ENCODE results near the gene MACROD2. TPM values are rescaled to one million over a fixed set of nuclear protein-coding genes. Genes with fewer than 3 reads are reported as not detected.

The MACROD2 gene
- total RNA-seq, 1 experiment from 2014 or later: 3.1 TPM

DNA sequence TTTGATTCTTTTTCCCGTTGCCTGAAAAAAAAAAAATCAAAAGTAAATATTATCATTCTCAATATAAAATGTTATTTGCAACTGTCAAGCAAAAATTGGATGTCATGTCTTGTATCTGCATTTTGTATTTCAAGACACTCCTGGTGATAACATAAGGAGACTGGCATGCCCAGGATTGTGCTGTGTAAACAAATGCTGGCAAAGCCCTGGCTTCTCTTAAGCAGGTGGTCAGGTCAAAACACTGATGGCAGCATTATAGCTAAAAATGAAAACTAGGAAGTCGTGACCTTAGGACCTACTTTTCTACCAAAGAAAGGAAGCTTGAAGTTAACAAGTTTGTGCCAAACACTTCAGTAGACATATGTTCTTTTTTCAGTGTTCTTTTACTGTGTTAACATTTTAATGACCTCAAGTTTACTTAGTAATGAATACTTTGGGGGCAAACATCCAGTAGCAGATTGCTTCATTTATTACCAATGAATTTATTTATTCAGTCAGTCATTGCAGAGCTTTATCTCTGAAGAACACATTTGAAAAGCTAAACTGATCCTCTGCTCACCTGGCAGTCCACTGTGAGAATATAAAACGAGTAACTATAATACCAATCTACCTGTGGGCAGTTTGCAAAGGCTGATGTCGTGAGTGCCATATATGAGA, 585.2 kb downstream of the MACROD2 start:
- no TSS peak for BruUV-seq (replicated peaks)
- H3K27ac Mint-ChIP-seq (ENCODE audit: low read depth, unreplicated experiment): no peak overlapping the region
- ChIA-PET CTCF (no interaction called here), POLR2A (no interaction called here)
- no peak for DNase-seq (ENCODE audit: unreplicated experiment)
- no peaks in the 10 kb centered on the region for H3K9me3 Mint-ChIP-seq (ENCODE audit: unreplicated experiment)
- no peak for TF ChIP-seq CTCF (IDR thresholded peaks at IDR 0.05; ENCODE audit: unreplicated experiment)
- H3K4me3 Mint-ChIP-seq (ENCODE audit: unreplicated experiment): no peak overlapping the region
- peaks cover 17% of the 10 kb centered on the region for H3K4me1 Mint-ChIP-seq (ENCODE audit: insufficient read depth, unreplicated experiment)
- intact Hi-C loops (cut with micrococcal nuclease): no loop called here
- H3K36me3 Mint-ChIP-seq (ENCODE audit: insufficient read depth, unreplicated experiment): no peaks in the 10 kb centered on the region
- H3K27me3 Mint-ChIP-seq (ENCODE audit: insufficient read depth, unreplicated experiment): no peaks in the 10 kb centered on the region

- no peaks in the 10 kb centered on the region for H3K9me3 Mint-ChIP-seq (ENCODE audit: unreplicated experiment)
- no peak for DNase-seq (ENCODE audit: unreplicated experiment)
- H3K36me3 Mint-ChIP-seq (ENCODE audit: insufficient read depth, unreplicated experiment): no peaks in the 10 kb centered on the region
- H3K27ac Mint-ChIP-seq (ENCODE audit: low read depth, unreplicated experiment): peak overlapping the region; percentile 61
- no peak overlapping the region for H3K4me3 Mint-ChIP-seq (ENCODE audit: unreplicated experiment)
- intact Hi-C loops (cut with micrococcal nuclease): no loop called here
- H3K4me1 Mint-ChIP-seq (ENCODE audit: insufficient read depth, unreplicated experiment): peaks cover 17% of the 10 kb centered on the region
- TF ChIP-seq CTCF (IDR thresholded peaks at IDR 0.05; ENCODE audit: unreplicated experiment): no peak
- no TSS peak for BruUV-seq (replicated peaks)
- ChIA-PET CTCF (no interaction called here), POLR2A (interaction anchor here (0.6 kb wide), 1 partner anchor 26 kb away, joined by 4 read pairs; no protein-coding TSS in a partner anchor)
- H3K27me3 Mint-ChIP-seq (ENCODE audit: insufficient read depth, unreplicated experiment): no peaks in the 10 kb centered on the region
These were observed 586.4 kb downstream of the MACROD2 start for GRCh38 chr20:14581731-14582130.

DNA sequence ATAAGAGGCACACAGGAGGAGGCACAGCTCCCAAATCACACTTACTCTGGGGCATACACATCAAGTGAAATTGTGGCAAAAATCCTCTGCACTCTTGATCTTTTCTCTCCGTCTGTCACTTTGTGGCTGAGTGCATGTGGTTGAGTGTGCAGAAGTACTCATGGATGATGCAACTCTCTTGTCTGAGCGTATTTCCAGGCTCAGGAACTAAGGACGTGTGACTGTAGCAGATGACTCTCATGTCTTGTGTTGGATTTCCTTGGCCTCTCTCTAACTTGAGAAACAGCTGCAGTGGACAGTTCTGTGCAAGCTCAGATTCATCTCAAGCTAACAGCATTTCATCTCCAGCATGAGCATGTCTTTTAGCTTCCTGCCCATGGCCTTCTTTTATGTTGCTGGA, 587.5 kb downstream of the MACROD2 start:
- no TSS peak for BruUV-seq (replicated peaks)
- H3K27me3 Mint-ChIP-seq (ENCODE audit: insufficient read depth, unreplicated experiment): no peaks in the 10 kb centered on the region

DNA sequence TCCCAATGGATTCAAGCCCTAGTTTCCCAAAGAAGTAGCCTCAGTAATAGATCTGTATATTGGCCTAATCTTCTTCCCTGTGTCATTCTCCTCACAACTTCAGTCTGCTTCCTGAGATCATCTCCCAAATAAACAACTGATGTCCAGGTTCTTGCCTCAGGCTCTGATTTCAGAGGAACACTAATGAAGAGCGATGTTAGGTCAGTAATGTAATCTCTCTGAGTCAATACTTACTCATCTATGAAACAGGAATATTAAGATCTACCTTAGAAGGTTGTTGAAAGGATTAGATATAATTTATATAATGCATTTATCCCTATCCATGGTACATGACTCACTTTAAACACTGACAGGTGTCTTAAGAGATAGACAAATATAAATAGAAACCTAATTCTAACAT, 588.1 kb downstream of the MACROD2 start:
- H3K4me1 Mint-ChIP-seq (ENCODE audit: insufficient read depth, unreplicated experiment): peaks cover 17% of the 10 kb centered on the region
- POLR2A ChIA-PET: interaction anchor here (0.8 to 1.1 kb wide), 2 partner anchors 246 to 1898 kb away, joined by 3 read pairs; partner anchors contain the start of gene FLRT3
- CTCF ChIA-PET: interaction anchor here (0.7 to 1.4 kb wide), 2 partner anchors 246 to 376 kb away, joined by 3 to 4 read pairs; partner anchors contain the start of gene FLRT3
- peak; percentile 76 for DNase-seq (ENCODE audit: unreplicated experiment)
- no peaks in the 10 kb centered on the region for H3K27me3 Mint-ChIP-seq (ENCODE audit: insufficient read depth, unreplicated experiment)
- TF ChIP-seq CTCF (IDR thresholded peaks at IDR 0.05; ENCODE audit: unreplicated experiment): no peak
- H3K9me3 Mint-ChIP-seq (ENCODE audit: unreplicated experiment): no peaks in the 10 kb centered on the region
- peak overlapping the region; percentile 55 for H3K27ac Mint-ChIP-seq (ENCODE audit: low read depth, unreplicated experiment)
- H3K4me3 Mint-ChIP-seq (ENCODE audit: unreplicated experiment): no peak overlapping the region
- intact Hi-C loops (cut with micrococcal nuclease): no loop called here
- BruUV-seq (replicated peaks): no TSS peak
- no peaks in the 10 kb centered on the region for H3K36me3 Mint-ChIP-seq (ENCODE audit: insufficient read depth, unreplicated experiment)

More for the DNA sequence above, 587.5 kb downstream of the MACROD2 start:
- H3K27ac Mint-ChIP-seq (ENCODE audit: low read depth, unreplicated experiment): peak overlapping the region; percentile 55
- ChIA-PET POLR2A (interaction anchor here (0.6 to 0.8 kb wide), 2 partner anchors 89 to 1898 kb away, joined by 3 read pairs; no protein-coding TSS in a partner anchor), CTCF (interaction anchor here (0.7 kb wide), 1 partner anchor 377 kb away, joined by 3 read pairs; no protein-coding TSS in a partner anchor)
- peak; percentile 38 for DNase-seq (ENCODE audit: unreplicated experiment)
- TF ChIP-seq CTCF (IDR thresholded peaks at IDR 0.05; ENCODE audit: unreplicated experiment): no peak
- no peak overlapping the region for H3K4me3 Mint-ChIP-seq (ENCODE audit: unreplicated experiment)
- H3K36me3 Mint-ChIP-seq (ENCODE audit: insufficient read depth, unreplicated experiment): no peaks in the 10 kb centered on the region
- peaks cover 17% of the 10 kb centered on the region for H3K4me1 Mint-ChIP-seq (ENCODE audit: insufficient read depth, unreplicated experiment)
- intact Hi-C loops (cut with micrococcal nuclease): no loop called here
- H3K9me3 Mint-ChIP-seq (ENCODE audit: unreplicated experiment): no peaks in the 10 kb centered on the region

Data from MCF 10A (cell line).